Fibroblast of lung (primary cell): ENCODE results near the gene RELL1.

Experiments
- CTCF ChIP-seq, 2 donors: IDR thresholded peaks in 1 of 2; conservative IDR thresholded peaks in 1 of 2; 1 replicate in 1 of 2; 2 replicates in 1 of 2; pipeline ENCODE4 v1.5.1; 2011 to 2012; ENCODE audit warnings: low read length in 2 of 2, control low read depth in 1 of 2, inconsistent platforms in 1 of 2, low read depth in 1 of 2, mild to moderate bottlenecking in 1 of 2
- EZH2 ChIP-seq: IDR thresholded peaks from 2 replicates; pipeline ENCODE4 v1.5.1; 2012; ENCODE audit warnings: low read length, control low read depth, mild to moderate bottlenecking; ENCODE audit errors: missing control alignments

DNA sequence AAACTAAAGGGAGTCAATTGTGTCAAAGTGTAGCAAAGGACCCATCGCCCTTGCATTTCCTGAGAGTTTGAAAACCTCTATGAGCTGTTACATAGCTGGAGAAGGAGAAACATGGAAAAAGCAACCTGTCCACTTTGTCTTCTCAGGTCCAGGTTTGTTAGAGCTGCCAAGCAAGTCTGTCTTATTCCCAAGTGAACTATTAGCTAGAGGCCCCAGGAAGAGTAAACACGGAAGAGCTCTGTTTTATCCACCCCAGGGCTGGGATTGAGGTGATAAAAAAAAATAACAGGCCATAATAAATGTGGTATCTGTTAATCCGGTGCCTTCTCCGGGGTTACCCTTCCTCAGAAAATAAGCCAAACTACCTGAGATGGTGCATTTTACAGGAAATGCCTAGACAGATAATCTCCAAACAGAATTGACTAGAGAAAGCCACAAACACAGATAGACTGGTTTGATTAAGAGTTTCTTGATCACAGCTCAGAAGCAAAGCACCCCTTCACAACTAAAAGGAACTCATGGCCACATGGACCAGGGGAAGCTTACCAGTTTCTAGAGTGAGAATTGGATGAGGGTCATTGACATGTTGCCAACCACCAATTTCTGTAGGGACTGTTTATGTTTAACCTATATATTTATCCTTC is 35.9 kb upstream of the RELL1 start:
- no peak for TF ChIP-seq CTCF (conservative IDR thresholded peaks at IDR 0.05 in 1 of 2, IDR thresholded peaks at IDR 0.05 in 1 of 2; ENCODE audit: low read depth in 1 of 2, low read length in 2 of 2)
- no peak for TF ChIP-seq EZH2
